HepG2 (cell line): ENCODE measurements around the gene MEG3. TPM values are rescaled to one million over a fixed set of nuclear protein-coding genes. Genes with fewer than 3 reads are reported as not detected.

Experiments
- CEBPG ChIP-seq: IDR thresholded peaks from 2 replicates; pipeline ENCODE4 v1.6.1; 2016
- EED ChIP-seq: sonication (generic); formaldehyde crosslinking; IDR thresholded peaks from 2 replicates; pipeline ENCODE4 v1.5.0; 2020; ENCODE audit warnings: mild to moderate bottlenecking, missing genetic modification reagents
- FOSL2 ChIP-seq: sonication (generic); formaldehyde crosslinking; IDR thresholded peaks from 2 replicates; pipeline ENCODE4 v1.4.0; 2020; ENCODE audit warnings: missing genetic modification reagents
- HOXA5 ChIP-seq: sonication (generic); formaldehyde crosslinking; IDR thresholded peaks from 2 replicates; pipeline ENCODE4 v1.4.0; 2020; ENCODE audit warnings: missing genetic modification reagents
- HOXA7 ChIP-seq: sonication (generic); formaldehyde crosslinking; IDR thresholded peaks from 2 replicates; pipeline ENCODE4 v1.8.1; 2022; ENCODE audit warnings: mild to moderate bottlenecking, missing genetic modification reagents, moderate library complexity
- IRX3 ChIP-seq: sonication (generic); formaldehyde crosslinking; IDR thresholded peaks from 2 replicates; pipeline ENCODE4 v1.8.1; 2023; ENCODE audit warnings: mild to moderate bottlenecking, low read depth, missing genetic modification reagents, borderline replicate concordance
- KDM6A ChIP-seq: IDR thresholded peaks from 2 replicates; pipeline ENCODE4 v1.6.1; 2016; ENCODE audit warnings: low read depth
- MXD1 ChIP-seq: sonication (generic); formaldehyde crosslinking; IDR thresholded peaks from 2 replicates; pipeline ENCODE4 v1.4.0; 2020; ENCODE audit warnings: mild to moderate bottlenecking, missing genetic modification reagents
- NR0B2 ChIP-seq: sonication (generic); formaldehyde crosslinking; IDR thresholded peaks from 2 replicates; pipeline ENCODE4 v1.4.0; 2020; ENCODE audit warnings: mild to moderate bottlenecking, missing genetic modification reagents
- NRL ChIP-seq: sonication (generic); formaldehyde crosslinking; IDR thresholded peaks from 2 replicates; pipeline ENCODE4 v1.5.0; 2020; ENCODE audit warnings: missing genetic modification reagents, mild to moderate bottlenecking, moderate library complexity, borderline replicate concordance
- ZBTB1 ChIP-seq: sonication (generic); formaldehyde crosslinking; IDR thresholded peaks from 2 replicates; pipeline ENCODE4 v1.4.0; 2020; ENCODE audit warnings: missing genetic modification reagents, borderline replicate concordance
- ZBTB25 ChIP-seq: IDR thresholded peaks from 2 replicates; pipeline ENCODE4 v1.6.1; 2018; ENCODE audit warnings: missing genetic modification reagents
- ZFP62 ChIP-seq: sonication (generic); formaldehyde crosslinking; IDR thresholded peaks from 2 replicates; pipeline ENCODE4 v1.4.0; 2020; ENCODE audit warnings: missing genetic modification reagents
- ZNF205 ChIP-seq: IDR thresholded peaks from 2 replicates; pipeline ENCODE4 v1.6.1; 2018; ENCODE audit warnings: missing biosample characterization, missing genetic modification reagents
- ZNF225 ChIP-seq: sonication (generic); formaldehyde crosslinking; IDR thresholded peaks from 2 replicates; pipeline ENCODE4 v1.4.0; 2020; ENCODE audit warnings: mild to moderate bottlenecking, missing genetic modification reagents
- ZNF335 ChIP-seq: sonication (generic); formaldehyde crosslinking; IDR thresholded peaks from 2 replicates; pipeline ENCODE4 v1.4.0; 2020; ENCODE audit warnings: missing genetic modification reagents
- ZNF451 ChIP-seq: sonication (generic); formaldehyde crosslinking; IDR thresholded peaks from 2 replicates; pipeline ENCODE4 v1.5.0; 2020; ENCODE audit warnings: mild to moderate bottlenecking, missing genetic modification reagents
- ZNF546 ChIP-seq: sonication (generic); formaldehyde crosslinking; conservative IDR thresholded peaks from 2 replicates; pipeline ENCODE4 v1.8.1; 2023; ENCODE audit warnings: mild to moderate bottlenecking, missing genetic modification reagents
- ZSCAN5A ChIP-seq: sonication (generic); formaldehyde crosslinking; IDR thresholded peaks from 2 replicates; pipeline ENCODE4 v1.8.0; 2022; ENCODE audit warnings: mild to moderate bottlenecking, missing genetic modification reagents, borderline replicate concordance
- polyA plus RNA-seq, 8 experiments: library from polyadenylated mRNA; depleted of rRNA in 3 of 8; stranded (reverse) in 7 of 8; unstranded in 1 of 8; fragments of >200 nt; fragmentation: Illumina TruSeq in 4 of 8; extraction: Trizol in 4 of 8; gene quantifications; 2 replicates each; pipeline versions ENCODE4 v1.2.1 to v1.2.3, GENCODE V29; 2011 to 2016; ENCODE audit warnings: low read depth in 4 of 8, missing spikeins in 1 of 8, mixed read lengths in 1 of 8; ENCODE audit not compliant: insufficient read depth in 1 of 8
- total RNA-seq, 5 experiments: library from RNA; depleted of rRNA; stranded (reverse); fragments of >200 nt; fragmentation: Illumina TruSeq; extraction: Trizol; gene quantifications; 2 replicates each; pipeline ENCODE4 v1.2.3, GENCODE V29; 2016; ENCODE audit warnings: low read depth in 1 of 5

The MEG3 gene
- total and polyA plus RNA-seq, 2 of the 13 experiments (the other 11 are each of a cell fraction or from before 2014, with no cell fraction given): 0.17 TPM; not detected in 1

- TF ChIP-seq HOXA7: no peak
- 0 out of 2 replicates have a peak, but pooled peaks have one; percentile 14 for TF ChIP-seq HOXA5 (CRISPR knock-in tag)
- TF ChIP-seq CEBPG (CRISPR knock-in tag): peak; percentile 30; the same call in 1 of the 2 replicates
- TF ChIP-seq ZNF546 (CRISPR knock-in tag): peak; percentile 71
- TF ChIP-seq MXD1 (CRISPR knock-in tag): peak; percentile 47; the same call in 1 of the 2 replicates
- TF ChIP-seq NR0B2: 0 out of 2 replicates have a peak, but pooled peaks have one; percentile 43
- peak; percentile 49; the same call in 1 of the 2 replicates for TF ChIP-seq KDM6A (CRISPR knock-in tag)
- peak; percentile 42; the same call in 1 of the 2 replicates for TF ChIP-seq ZNF451 (CRISPR knock-in tag)
- TF ChIP-seq ZNF205: peak; percentile 52
- TF ChIP-seq ZNF335 (CRISPR knock-in tag): no peak
- no peak for TF ChIP-seq EED
- TF ChIP-seq IRX3 (CRISPR knock-in tag): no peak
- peak; percentile 30; the same call in 1 of the 2 replicates for TF ChIP-seq FOSL2
- no peak for TF ChIP-seq ZNF225
- no peak for TF ChIP-seq ZFP62 (CRISPR knock-in tag)
- TF ChIP-seq NRL: no peak
- TF ChIP-seq ZBTB25 (CRISPR knock-in tag): no peak
- TF ChIP-seq ZBTB1 (CRISPR knock-in tag): no peak
- 0 out of 2 replicates have a peak, but pooled peaks have one; percentile 48 for TF ChIP-seq ZSCAN5A
Measured at GRCh38 chr14:100899884-100900771, 74.2 kb downstream of the MEG3 start (continued).
